ENCODE data around the gene GNG12. TPM values are rescaled to one million over a fixed set of nuclear protein-coding genes. Genes with fewer than 3 reads are reported as not detected.

The GNG12 gene
- total and polyA plus RNA-seq, 12 donors, result 15.3 to 121 (median 84.7) TPM

GRCh38 chr1:67862685-67863084, 29.4 kb upstream of the GNG12 start:
- no peaks in the 10 kb centered on the region for H3K4me1 ChIP-seq (replicated peaks in 1 of 2)
- no peak overlapping the region for H3K27ac ChIP-seq
- no peaks in the 10 kb centered on the region for H3K27me3 ChIP-seq
- intact Hi-C loops (cut with DNase I), result no loop called here
- 77 to 100% (median 91%) methylated on average over 1 of the region's 1 CpG for WGBS, 4 donors
- no peaks in the 10 kb centered on the region for H3K36me3 ChIP-seq (replicated peaks in 1 of 2)
- DNase-seq, result no peak
- H3K4me3 ChIP-seq, result no peak overlapping the region
- TF ChIP-seq POLR2A (IDR thresholded peaks at IDR 0.05) (no peak), CTCF (IDR thresholded peaks at IDR 0.05) (no peak)
- no peaks in the 10 kb centered on the region for H3K9me3 ChIP-seq (replicated peaks in 1 of 3)

- WGBS, 4 donors, result 75 to 97% (median 90%) methylated on average over 1 of the region's 1 CpG
- Histone ChIP-seq H3K4me1 (replicated peaks in 1 of 2) (no peaks in the 10 kb centered on the region), H3K9me3 (replicated peaks in 1 of 3) (no peaks in the 10 kb centered on the region), H3K36me3 (replicated peaks in 1 of 2) (no peaks in the 10 kb centered on the region), H3K27me3 (no peaks in the 10 kb centered on the region), H3K4me3 (no peak overlapping the region), H3K27ac (no peak overlapping the region)
- intact Hi-C loops (cut with DNase I), result no loop called here
- TF ChIP-seq CTCF (IDR thresholded peaks at IDR 0.05) (no peak), POLR2A (IDR thresholded peaks at IDR 0.05) (no peak)
- DNase-seq, result no peak
These were observed 28.7 kb upstream of the GNG12 start for GRCh38 chr1:67861856-67862516.

- WGBS, 4 donors, result 77 to 88% (median 81%) methylated on average over 2 of the region's 2 CpGs
- TF ChIP-seq POLR2A (IDR thresholded peaks at IDR 0.05), result no peak
- TF ChIP-seq CTCF (IDR thresholded peaks at IDR 0.05), result no peak
- intact Hi-C loops (cut with DNase I), result no loop called here
These were observed 27.5 kb upstream of the GNG12 start for GRCh38 chr1:67860776-67861175.

GRCh38 chr1:67856921-67857320, 23.7 kb upstream of the GNG12 start:
- TF ChIP-seq POLR2A (IDR thresholded peaks at IDR 0.05) (no peak), CTCF (IDR thresholded peaks at IDR 0.05) (no peak)
- H3K4me3 ChIP-seq, result no peak overlapping the region
- intact Hi-C loops (cut with DNase I), result loop anchor here in 1 of 2 donors (5.0 to 10.0 kb wide), 2 partner anchors 155 to 258 kb away; no protein-coding TSS in a partner anchor
- no peak for DNase-seq
- no peaks in the 10 kb centered on the region for H3K36me3 ChIP-seq (replicated peaks in 1 of 2)
- 93 to 96% (median 95%) methylated on average over 4 of the region's 4 CpGs for WGBS, 4 donors
- H3K4me1 ChIP-seq (replicated peaks in 1 of 2), result no peaks in the 10 kb centered on the region
- no peaks in the 10 kb centered on the region for H3K27me3 ChIP-seq
- H3K27ac ChIP-seq, result no peak overlapping the region
- H3K9me3 ChIP-seq (replicated peaks in 1 of 3), result no peaks in the 10 kb centered on the region

More at GRCh38 chr1:67860776-67861175, 27.5 kb upstream of the GNG12 start:
- no peaks in the 10 kb centered on the region for H3K27me3 ChIP-seq
- H3K36me3 ChIP-seq (replicated peaks in 1 of 2), result no peaks in the 10 kb centered on the region
- H3K9me3 ChIP-seq (replicated peaks in 1 of 3), result no peaks in the 10 kb centered on the region
- DNase-seq, result no peak
- no peaks in the 10 kb centered on the region for H3K4me1 ChIP-seq (replicated peaks in 1 of 2)
- H3K4me3 ChIP-seq, result no peak overlapping the region
- no peak overlapping the region for H3K27ac ChIP-seq

Data from adrenal gland (tissue), 12 donors.